Endothelial cell (in vitro differentiated cells): ENCODE measurements around the gene PSG5. TPM values are rescaled to one million over a fixed set of nuclear protein-coding genes. Genes with fewer than 3 reads are reported as not detected.
"Not testable (repeated sequence)": the region's sequence is repeated elsewhere in the genome, so short reads cannot be mapped to it uniquely, and the experiment has no call there.

Experiments
- DNase-seq: peaks from one replicate; pipeline ENCODE4 v3.0.0; 2021; ENCODE audit warnings: low spot score
- H3K27ac Mint-ChIP-seq: one replicate; pipeline ENCODE4 v1.8.0; 2021; ENCODE audit warnings: mixed read lengths, inconsistent platforms; ENCODE audit not compliant: unreplicated experiment
- H3K27me3 Mint-ChIP-seq: one replicate; pipeline ENCODE4 v1.8.0; 2021; ENCODE audit warnings: mild to moderate bottlenecking, moderate library complexity, mixed read lengths, inconsistent platforms; ENCODE audit not compliant: unreplicated experiment
- H3K36me3 Mint-ChIP-seq: one replicate; pipeline ENCODE4 v1.8.0; 2021; ENCODE audit warnings: mild to moderate bottlenecking, low read depth, mixed read lengths, inconsistent platforms; ENCODE audit not compliant: unreplicated experiment
- H3K4me1 Mint-ChIP-seq: one replicate; pipeline ENCODE4 v1.8.0; 2021; ENCODE audit warnings: mild to moderate bottlenecking, mixed read lengths, inconsistent platforms; ENCODE audit not compliant: unreplicated experiment
- H3K4me3 Mint-ChIP-seq: one replicate; pipeline ENCODE4 v1.8.0; 2021; ENCODE audit warnings: mild to moderate bottlenecking, mixed read lengths, inconsistent platforms; ENCODE audit not compliant: unreplicated experiment
- H3K9me3 Mint-ChIP-seq: one replicate; pipeline ENCODE4 v1.8.0; 2021; ENCODE audit warnings: mixed read lengths, inconsistent platforms; ENCODE audit not compliant: unreplicated experiment
- total RNA-seq: library from RNA; stranded (reverse); fragmentation: NEBNext Ultra II Directional; extraction: Animal tissue kit (Norgen Biotek cat#: 25700); gene quantifications from one replicate; pipeline ENCODE4 v1.2.1, GENCODE V29; 2021; ENCODE audit not compliant: unreplicated experiment
- TF ChIP-seq, protein P1 (sequence below): fragments of 200-600 bp; sonication (generic); IDR thresholded peaks from one replicate; pipeline ENCODE4 v1.5.0; 2021; ENCODE audit warnings: antibody characterized with exemption; ENCODE audit not compliant: unreplicated experiment

Gene PSG5
- total RNA-seq, 1 donor from 2014 or later, result not detected

GRCh38 chr19:43126720-43127119 lies 59.6 kb downstream of the PSG5 start:
- Mint-ChIP-seq H3K4me3 (no peak overlapping the region), H3K27me3 (no peaks in the 10 kb centered on the region), H3K9me3 (no peaks in the 10 kb centered on the region), H3K4me1 (no peaks in the 10 kb centered on the region), H3K27ac (no peak overlapping the region), H3K36me3 (no peaks in the 10 kb centered on the region)
- DNase-seq, result no peak
- TF ChIP-seq, protein P1, sequence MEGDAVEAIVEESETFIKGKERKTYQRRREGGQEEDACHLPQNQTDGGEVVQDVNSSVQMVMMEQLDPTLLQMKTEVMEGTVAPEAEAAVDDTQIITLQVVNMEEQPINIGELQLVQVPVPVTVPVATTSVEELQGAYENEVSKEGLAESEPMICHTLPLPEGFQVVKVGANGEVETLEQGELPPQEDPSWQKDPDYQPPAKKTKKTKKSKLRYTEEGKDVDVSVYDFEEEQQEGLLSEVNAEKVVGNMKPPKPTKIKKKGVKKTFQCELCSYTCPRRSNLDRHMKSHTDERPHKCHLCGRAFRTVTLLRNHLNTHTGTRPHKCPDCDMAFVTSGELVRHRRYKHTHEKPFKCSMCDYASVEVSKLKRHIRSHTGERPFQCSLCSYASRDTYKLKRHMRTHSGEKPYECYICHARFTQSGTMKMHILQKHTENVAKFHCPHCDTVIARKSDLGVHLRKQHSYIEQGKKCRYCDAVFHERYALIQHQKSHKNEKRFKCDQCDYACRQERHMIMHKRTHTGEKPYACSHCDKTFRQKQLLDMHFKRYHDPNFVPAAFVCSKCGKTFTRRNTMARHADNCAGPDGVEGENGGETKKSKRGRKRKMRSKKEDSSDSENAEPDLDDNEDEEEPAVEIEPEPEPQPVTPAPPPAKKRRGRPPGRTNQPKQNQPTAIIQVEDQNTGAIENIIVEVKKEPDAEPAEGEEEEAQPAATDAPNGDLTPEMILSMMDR, result no peak

- TF ChIP-seq, protein P1, result no peak
- H3K4me1 Mint-ChIP-seq, result no peaks in the 10 kb centered on the region
Measured at GRCh38 chr19:43124360-43124759, 62.0 kb downstream of the PSG5 start.

DNA sequence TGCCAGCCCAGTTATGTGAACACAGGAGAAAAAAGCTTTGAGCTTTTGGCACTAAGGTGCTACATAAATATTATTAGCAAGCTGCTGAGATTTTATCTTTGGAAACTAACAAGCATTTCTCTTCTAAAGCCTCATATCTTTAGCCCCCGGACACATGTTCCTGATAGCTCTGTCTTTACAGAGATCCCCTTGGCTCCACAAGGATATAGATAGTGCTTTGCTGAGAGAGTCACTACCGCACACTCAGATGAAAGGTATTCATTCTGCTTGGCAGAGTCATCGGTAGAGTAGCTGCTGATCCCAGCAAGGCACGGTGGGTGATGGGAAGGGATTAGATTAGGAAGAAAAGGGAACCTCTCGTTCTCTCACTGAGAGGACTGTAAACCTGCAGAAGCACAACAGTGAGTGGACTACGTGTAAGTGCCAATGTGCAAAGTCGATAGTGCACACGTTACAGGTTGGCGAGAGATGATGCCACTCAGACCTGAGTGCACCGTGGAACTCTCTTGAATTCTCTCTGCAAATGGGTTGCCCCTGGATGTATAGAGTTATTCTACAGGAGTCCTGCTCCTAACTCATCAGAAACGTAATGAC lies 65.8 kb downstream of the PSG5 start:
- not testable (repeated sequence) for DNase-seq, H3K36me3 Mint-ChIP-seq, H3K4me3 Mint-ChIP-seq, H3K27ac Mint-ChIP-seq, H3K9me3 Mint-ChIP-seq, H3K4me1 Mint-ChIP-seq, H3K27me3 Mint-ChIP-seq

More at GRCh38 chr19:43124360-43124759, 62.0 kb downstream of the PSG5 start:
- Mint-ChIP-seq H3K36me3 (no peaks in the 10 kb centered on the region), H3K4me3 (no peak overlapping the region), H3K27me3 (no peaks in the 10 kb centered on the region), H3K9me3 (no peaks in the 10 kb centered on the region), H3K27ac (no peak overlapping the region)
- DNase-seq, result no peak

GRCh38 chr19:43119526-43119925 lies 66.8 kb downstream of the PSG5 start:
- H3K9me3 Mint-ChIP-seq, DNase-seq, H3K4me3 Mint-ChIP-seq, H3K36me3 Mint-ChIP-seq, H3K27me3 Mint-ChIP-seq, H3K4me1 Mint-ChIP-seq, H3K27ac Mint-ChIP-seq: not testable (repeated sequence)

Other genes starting within 250 kb of the PSG5 start
- gene PSG7, start 249.3 kb downstream of the PSG5 start, total RNA-seq, result not detected
- gene PSG11, start 160.1 kb downstream of the PSG5 start, total RNA-seq, result not detected
- not detected for gene PSG2, start 103.8 kb downstream of the PSG5 start, total RNA-seq
- not detected for gene PSG4, start 19.1 kb upstream of the PSG5 start, total RNA-seq
- gene PSG9, start 83.0 kb upstream of the PSG5 start, total RNA-seq, result not detected
- gene CD177, start 167.2 kb upstream of the PSG5 start, total RNA-seq, result 0.38 TPM
- gene TEX101, start 228.4 kb upstream of the PSG5 start, total RNA-seq, result not detected